DND-41 (cell line): ENCODE results near the gene FSIP1.
"Not testable (repeated sequence)": the region's sequence is repeated elsewhere in the genome, so short reads cannot be mapped to it uniquely, and the experiment has no call there.

Experiments
- ATAC-seq: fragments of 200-7000 bp; cut with Tn5 transposase; 3 replicates; pipeline ENCODE4 v1.9.1; 2021; ENCODE audit warnings: low read depth; ENCODE audit not compliant: insufficient read depth
- DNase-seq: peaks from one replicate; pipeline ENCODE4 v3.0.0-alpha.2; 2020
- H2AFZ ChIP-seq: 2 replicates; pipeline ENCODE4 v1.6.0; 2012; ENCODE audit warnings: low read depth, low read length
- H3K27ac ChIP-seq: 2 replicates; pipeline ENCODE4 v1.5.1; 2012; ENCODE audit warnings: low read length, inconsistent platforms
- H3K27me3 ChIP-seq: fragments of 200-600 bp; sonication (generic); 2 replicates; pipeline ENCODE4 v1.6.0; 2012; ENCODE audit warnings: low read length, mild to moderate bottlenecking, inconsistent platforms; ENCODE audit not compliant: insufficient read depth, poor library complexity
- H3K36me3 ChIP-seq: 2 replicates; pipeline ENCODE4 v1.5.1; 2012; ENCODE audit warnings: low read length, inconsistent platforms; ENCODE audit not compliant: insufficient read depth
- H3K4me1 ChIP-seq: 2 replicates; pipeline ENCODE4 v1.5.1; 2012; ENCODE audit warnings: mild to moderate bottlenecking, low read length; ENCODE audit not compliant: insufficient read depth
- H3K4me2 ChIP-seq: 2 replicates; pipeline ENCODE4 v1.6.0; 2012; ENCODE audit warnings: mild to moderate bottlenecking, moderate library complexity, low read length, inconsistent platforms; ENCODE audit not compliant: insufficient read depth
- H3K4me3 ChIP-seq, 2 experiments: fragments of 200-600 bp in 1 of 2; shearing (Covaris generic) in 1 of 2; 2 replicates each; pipeline ENCODE4 v1.5.1; 2012 to 2016; ENCODE audit warnings: inconsistent platforms in 2 of 2, low read length in 2 of 2, mild to moderate bottlenecking in 2 of 2, low read depth in 1 of 2, moderate library complexity in 1 of 2
- H3K79me2 ChIP-seq: 2 replicates; pipeline ENCODE4 v1.6.0; 2012; ENCODE audit warnings: low read length, inconsistent platforms; ENCODE audit not compliant: insufficient read depth
- H3K9ac ChIP-seq: 2 replicates; pipeline ENCODE4 v1.6.0; 2012; ENCODE audit warnings: low read depth, mild to moderate bottlenecking, inconsistent platforms, low read length, moderate library complexity
- H3K9me3 ChIP-seq: 2 replicates; pipeline ENCODE4 v1.5.1; 2012; ENCODE audit warnings: low read length, moderate library complexity, mild to moderate bottlenecking, inconsistent platforms; ENCODE audit not compliant: insufficient read depth, severe bottlenecking
- H4K20me1 ChIP-seq: 2 replicates; pipeline ENCODE4 v1.6.0; 2012; ENCODE audit warnings: low read length; ENCODE audit not compliant: insufficient read depth
- EZH2 ChIP-seq: IDR thresholded peaks from 3 replicates; pipeline ENCODE4 v1.6.1; 2012; ENCODE audit warnings: borderline replicate concordance, low read depth, mild to moderate bottlenecking, moderate library complexity, low read length, inconsistent platforms; ENCODE audit not compliant: severe bottlenecking
- TF ChIP-seq, protein P1 (sequence below): IDR thresholded peaks from 2 replicates; pipeline ENCODE4 v1.5.1; 2012; ENCODE audit warnings: borderline replicate concordance, low read length, moderate library complexity, mild to moderate bottlenecking; ENCODE audit not compliant: poor library complexity, severe bottlenecking; ENCODE audit errors: extremely low read depth

FSIP1 gene

GRCh38 chr15:39817892-39818291 lies 35.3 kb upstream of the FSIP1 start:
- DNase-seq (no peak), ATAC-seq (no peak)
- Histone ChIP-seq H3K9ac (no peak overlapping the region), H3K27me3 (peaks cover 5% of the 10 kb centered on the region), H3K27ac (no peak overlapping the region), H3K36me3 (no peaks in the 10 kb centered on the region), H3K9me3 (no peaks in the 10 kb centered on the region), H3K4me2 (no peak overlapping the region), H4K20me1 (no peaks in the 10 kb centered on the region), H3K4me1 (no peaks in the 10 kb centered on the region), H3K79me2 (no peaks in the 10 kb centered on the region), H2AFZ (no peak overlapping the region), H3K4me3 (no peak overlapping the region)
- TF ChIP-seq EZH2 = no peak
- TF ChIP-seq, protein P1, sequence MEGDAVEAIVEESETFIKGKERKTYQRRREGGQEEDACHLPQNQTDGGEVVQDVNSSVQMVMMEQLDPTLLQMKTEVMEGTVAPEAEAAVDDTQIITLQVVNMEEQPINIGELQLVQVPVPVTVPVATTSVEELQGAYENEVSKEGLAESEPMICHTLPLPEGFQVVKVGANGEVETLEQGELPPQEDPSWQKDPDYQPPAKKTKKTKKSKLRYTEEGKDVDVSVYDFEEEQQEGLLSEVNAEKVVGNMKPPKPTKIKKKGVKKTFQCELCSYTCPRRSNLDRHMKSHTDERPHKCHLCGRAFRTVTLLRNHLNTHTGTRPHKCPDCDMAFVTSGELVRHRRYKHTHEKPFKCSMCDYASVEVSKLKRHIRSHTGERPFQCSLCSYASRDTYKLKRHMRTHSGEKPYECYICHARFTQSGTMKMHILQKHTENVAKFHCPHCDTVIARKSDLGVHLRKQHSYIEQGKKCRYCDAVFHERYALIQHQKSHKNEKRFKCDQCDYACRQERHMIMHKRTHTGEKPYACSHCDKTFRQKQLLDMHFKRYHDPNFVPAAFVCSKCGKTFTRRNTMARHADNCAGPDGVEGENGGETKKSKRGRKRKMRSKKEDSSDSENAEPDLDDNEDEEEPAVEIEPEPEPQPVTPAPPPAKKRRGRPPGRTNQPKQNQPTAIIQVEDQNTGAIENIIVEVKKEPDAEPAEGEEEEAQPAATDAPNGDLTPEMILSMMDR = no peak

- no peak overlapping the region for H2AFZ ChIP-seq
- H3K4me3 ChIP-seq = no peak overlapping the region
- no peaks in the 10 kb centered on the region for H3K4me1 ChIP-seq
- no peak overlapping the region for H3K9ac ChIP-seq
- H3K36me3 ChIP-seq = no peaks in the 10 kb centered on the region
- no peak for ATAC-seq
- no peaks in the 10 kb centered on the region for H3K79me2 ChIP-seq
- H4K20me1 ChIP-seq = no peaks in the 10 kb centered on the region
- H3K27me3 ChIP-seq = no peaks in the 10 kb centered on the region
- no peak for DNase-seq
- H3K9me3 ChIP-seq = no peaks in the 10 kb centered on the region
- H3K4me2 ChIP-seq = no peak overlapping the region
- H3K27ac ChIP-seq = no peak overlapping the region
- TF ChIP-seq, protein P1 = no peak
- TF ChIP-seq EZH2 = no peak
Measured at GRCh38 chr15:39814489-39814888, 31.8 kb upstream of the FSIP1 start.

DNA sequence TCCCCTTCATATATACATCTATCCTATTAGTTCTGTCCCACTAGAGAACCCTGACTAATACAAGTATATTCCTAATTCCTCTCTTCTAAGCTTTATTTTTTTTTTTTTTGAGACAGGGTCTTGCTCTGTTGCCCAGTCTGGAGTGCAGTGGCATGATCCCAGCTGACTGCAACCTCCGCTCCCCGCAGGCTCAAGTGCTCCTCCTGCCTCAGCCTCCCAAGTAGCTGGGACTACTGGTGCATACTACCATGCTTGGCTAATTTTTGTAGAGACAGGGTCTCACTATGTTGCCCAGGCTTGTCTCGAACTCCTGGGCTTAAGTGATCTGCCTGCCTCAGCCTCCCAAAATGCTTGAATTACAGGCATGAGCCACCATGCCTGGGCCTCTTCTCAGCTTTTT lies 30.0 kb upstream of the FSIP1 start:
- not testable (repeated sequence) for H3K4me1 ChIP-seq, H2AFZ ChIP-seq, H3K9ac ChIP-seq, DNase-seq, H3K27me3 ChIP-seq, H3K36me3 ChIP-seq, H3K79me2 ChIP-seq, H3K9me3 ChIP-seq, H4K20me1 ChIP-seq, H3K4me3 ChIP-seq, H3K27ac ChIP-seq, ATAC-seq, H3K4me2 ChIP-seq

GRCh38 chr15:39808909-39809308 lies 26.3 kb upstream of the FSIP1 start:
- Histone ChIP-seq H4K20me1 (no peaks in the 10 kb centered on the region), H3K4me2 (no peak overlapping the region), H3K79me2 (no peaks in the 10 kb centered on the region), H3K27me3 (peaks cover 8% of the 10 kb centered on the region), H3K9ac (no peak overlapping the region), H2AFZ (no peak overlapping the region), H3K36me3 (no peaks in the 10 kb centered on the region), H3K9me3 (no peaks in the 10 kb centered on the region), H3K27ac (no peak overlapping the region), H3K4me1 (no peaks in the 10 kb centered on the region), H3K4me3 (no peak overlapping the region)
- no peak for ATAC-seq
- no peak for TF ChIP-seq EZH2
- TF ChIP-seq, protein P1 = no peak
- DNase-seq = no peak
